Parathyroid adenoma (tissue), 2 donors: ENCODE data around the gene SLITRK4.

Source experiments
- H2AFZ ChIP-seq: fragments of 300-600 bp; sonication (generic); one replicate; pipeline ENCODE4 v1.7.0; 2017; ENCODE audit warnings: antibody characterized with exemption, mild to moderate bottlenecking
- H3K27ac ChIP-seq: fragments of 300-600 bp; sonication (generic); one replicate; pipeline ENCODE4 v1.7.0; 2017
- H3K27me3 ChIP-seq: fragments of 300-600 bp; sonication (generic); one replicate; pipeline ENCODE4 v1.7.0; 2017; ENCODE audit warnings: low read length; ENCODE audit not compliant: control insufficient read depth, insufficient read depth
- H3K36me3 ChIP-seq: fragments of 300-600 bp; sonication (generic); one replicate; pipeline ENCODE4 v1.7.0; 2017; ENCODE audit warnings: low read length; ENCODE audit not compliant: control insufficient read depth, insufficient read depth
- H3K4me1 ChIP-seq: fragments of 300-600 bp; sonication (generic); one replicate; pipeline ENCODE4 v1.7.0; 2017; ENCODE audit warnings: control low read depth
- H3K4me2 ChIP-seq: fragments of 300-600 bp; sonication (generic); one replicate; pipeline ENCODE4 v1.7.0; 2017; ENCODE audit warnings: low read length
- H3K4me3 ChIP-seq: fragments of 300-600 bp; sonication (generic); one replicate; pipeline ENCODE4 v1.7.0; 2017; ENCODE audit warnings: low read depth, low read length
- H3K79me2 ChIP-seq: fragments of 300-600 bp; sonication (generic); one replicate; pipeline ENCODE4 v1.7.0; 2017; ENCODE audit warnings: control low read depth
- H3K9ac ChIP-seq: fragments of 300-600 bp; sonication (generic); one replicate; pipeline ENCODE4 v1.7.0; 2017; ENCODE audit warnings: mild to moderate bottlenecking
- H3K9me3 ChIP-seq: fragments of 300-600 bp; sonication (generic); one replicate; pipeline ENCODE4 v1.7.0; 2017; ENCODE audit warnings: low read length; ENCODE audit not compliant: control insufficient read depth
- TF ChIP-seq, protein P1 (sequence below): fragments of 300-600 bp; sonication (generic); IDR thresholded peaks from one replicate; pipeline ENCODE4 v1.7.0; 2017; ENCODE audit warnings: antibody characterized with exemption, mild to moderate bottlenecking
- donor health status: primary hyperparathyroidism.

Gene SLITRK4

GRCh38 chrX:143635915-143636314 is at the start of gene SLITRK4:
SLITRK4 (minus strand) TSS chrX:143636101; CDS start chrX:143631108, 4,993 bp downstream.
- Histone ChIP-seq H3K9ac (no peak within 1 kb of the TSS), H3K27me3 (no peaks in the 10 kb centered on the region), H2AFZ (no peak within 1 kb of the TSS), H3K36me3 (no peaks in the 10 kb centered on the region), H3K27ac (no peak within 1 kb of the TSS), H3K4me1 (no peaks in the 10 kb centered on the region), H3K79me2 (no peaks in the 10 kb centered on the region), H3K9me3 (no peaks in the 10 kb centered on the region), H3K4me2 (peak within 1 kb of the TSS; percentile 61), H3K4me3 (peak within 1 kb of the TSS; percentile 39)
- TF ChIP-seq, protein P1, sequence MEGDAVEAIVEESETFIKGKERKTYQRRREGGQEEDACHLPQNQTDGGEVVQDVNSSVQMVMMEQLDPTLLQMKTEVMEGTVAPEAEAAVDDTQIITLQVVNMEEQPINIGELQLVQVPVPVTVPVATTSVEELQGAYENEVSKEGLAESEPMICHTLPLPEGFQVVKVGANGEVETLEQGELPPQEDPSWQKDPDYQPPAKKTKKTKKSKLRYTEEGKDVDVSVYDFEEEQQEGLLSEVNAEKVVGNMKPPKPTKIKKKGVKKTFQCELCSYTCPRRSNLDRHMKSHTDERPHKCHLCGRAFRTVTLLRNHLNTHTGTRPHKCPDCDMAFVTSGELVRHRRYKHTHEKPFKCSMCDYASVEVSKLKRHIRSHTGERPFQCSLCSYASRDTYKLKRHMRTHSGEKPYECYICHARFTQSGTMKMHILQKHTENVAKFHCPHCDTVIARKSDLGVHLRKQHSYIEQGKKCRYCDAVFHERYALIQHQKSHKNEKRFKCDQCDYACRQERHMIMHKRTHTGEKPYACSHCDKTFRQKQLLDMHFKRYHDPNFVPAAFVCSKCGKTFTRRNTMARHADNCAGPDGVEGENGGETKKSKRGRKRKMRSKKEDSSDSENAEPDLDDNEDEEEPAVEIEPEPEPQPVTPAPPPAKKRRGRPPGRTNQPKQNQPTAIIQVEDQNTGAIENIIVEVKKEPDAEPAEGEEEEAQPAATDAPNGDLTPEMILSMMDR: no peak

DNA sequence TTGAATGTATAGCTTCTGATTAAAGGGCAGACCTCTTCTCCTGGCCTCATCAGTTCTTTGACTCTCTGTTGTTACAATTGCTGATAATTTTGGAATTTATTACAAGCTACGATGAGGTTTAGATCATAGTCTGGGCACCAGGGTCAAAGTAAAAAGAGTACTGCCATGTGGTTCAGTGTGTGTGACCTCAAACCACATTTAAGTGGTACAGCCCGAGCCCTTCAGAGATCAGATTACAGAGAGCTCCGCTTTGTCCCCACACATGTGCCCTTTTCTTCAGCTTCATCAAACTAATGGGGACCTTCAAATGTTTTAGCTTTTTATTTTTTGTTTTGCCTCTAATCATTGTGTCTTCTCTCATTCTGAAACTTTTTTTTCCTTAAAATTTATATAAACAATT is 47.6 kb upstream of the SLITRK4 start:
- Histone ChIP-seq H3K4me1 (no peaks in the 10 kb centered on the region), H3K27ac (no peak overlapping the region), H3K9me3 (no peaks in the 10 kb centered on the region), H3K4me2 (no peak overlapping the region), H3K36me3 (no peaks in the 10 kb centered on the region), H3K27me3 (no peaks in the 10 kb centered on the region), H3K79me2 (no peaks in the 10 kb centered on the region), H3K4me3 (no peak overlapping the region), H3K9ac (no peak overlapping the region), H2AFZ (no peak overlapping the region)
- TF ChIP-seq, protein P1: no peak

DNA sequence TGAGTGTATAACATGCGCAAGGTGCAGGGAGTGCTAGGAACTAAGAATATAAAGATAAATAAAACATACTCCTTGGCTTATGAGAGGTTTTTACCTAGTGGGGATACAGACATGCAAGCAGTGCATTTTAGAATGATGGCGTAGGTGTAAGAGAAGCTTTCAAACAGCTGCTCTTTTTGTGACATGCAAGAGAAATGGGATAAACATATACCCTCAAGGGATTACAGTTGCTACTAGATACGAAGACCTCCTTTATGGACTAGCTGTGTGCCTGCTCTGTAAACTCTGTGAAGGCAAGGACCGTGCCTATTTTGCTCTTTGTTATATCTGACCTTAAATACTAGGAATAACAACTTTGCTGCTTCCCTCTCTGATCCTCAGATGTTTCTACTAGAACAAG is 39.0 kb upstream of the SLITRK4 start:
- H2AFZ ChIP-seq: no peak overlapping the region

GRCh38 chrX:143669395-143669794 is 33.5 kb upstream of the SLITRK4 start:
- no peak overlapping the region for H2AFZ ChIP-seq
- no peak overlapping the region for H3K4me2 ChIP-seq
- H3K4me1 ChIP-seq: no peaks in the 10 kb centered on the region
- H3K79me2 ChIP-seq: no peaks in the 10 kb centered on the region
- no peak overlapping the region for H3K27ac ChIP-seq
- TF ChIP-seq, protein P1: no peak
- no peaks in the 10 kb centered on the region for H3K36me3 ChIP-seq
- no peak overlapping the region for H3K4me3 ChIP-seq
- H3K9ac ChIP-seq: no peak overlapping the region
- no peaks in the 10 kb centered on the region for H3K9me3 ChIP-seq
- no peaks in the 10 kb centered on the region for H3K27me3 ChIP-seq

More for the DNA sequence above, 39.0 kb upstream of the SLITRK4 start:
- Histone ChIP-seq H3K4me2 (no peak overlapping the region), H3K27ac (no peak overlapping the region), H3K4me1 (no peaks in the 10 kb centered on the region), H3K9me3 (no peaks in the 10 kb centered on the region), H3K36me3 (no peaks in the 10 kb centered on the region), H3K4me3 (no peak overlapping the region), H3K79me2 (no peaks in the 10 kb centered on the region), H3K27me3 (no peaks in the 10 kb centered on the region), H3K9ac (no peak overlapping the region)
- TF ChIP-seq, protein P1: no peak

DNA sequence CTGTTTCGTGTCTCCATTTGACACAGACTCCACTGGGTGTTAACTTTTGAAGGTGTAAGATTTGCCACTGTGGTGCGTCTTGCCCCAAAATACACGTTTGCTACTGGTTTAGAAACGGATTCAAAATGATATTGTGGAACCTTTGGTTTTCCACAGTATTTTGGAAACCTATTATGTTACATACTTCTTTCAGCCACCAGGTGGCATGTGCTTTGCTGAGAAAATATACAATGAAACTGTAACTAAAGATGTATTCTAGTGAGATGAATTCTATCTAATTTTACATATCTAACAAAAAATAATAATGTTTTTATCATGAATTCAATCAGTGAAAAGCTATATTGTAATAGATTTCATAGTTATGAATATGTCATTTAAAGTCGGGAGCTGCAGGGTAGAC is 28.4 kb upstream of the SLITRK4 start:
- no peaks in the 10 kb centered on the region for H3K27me3 ChIP-seq
- H2AFZ ChIP-seq: no peak overlapping the region
- TF ChIP-seq, protein P1: no peak
- no peaks in the 10 kb centered on the region for H3K79me2 ChIP-seq
- no peaks in the 10 kb centered on the region for H3K36me3 ChIP-seq
- no peaks in the 10 kb centered on the region for H3K4me1 ChIP-seq
- no peaks in the 10 kb centered on the region for H3K9me3 ChIP-seq
- H3K27ac ChIP-seq: no peak overlapping the region
- no peak overlapping the region for H3K9ac ChIP-seq
- no peak overlapping the region for H3K4me2 ChIP-seq
- H3K4me3 ChIP-seq: no peak overlapping the region
